Lung (tissue), 12 donors: ENCODE measurements around the gene ZXDC. TPM values are rescaled to one million over a fixed set of nuclear protein-coding genes. Genes with fewer than 3 reads are reported as not detected.
A peak's percentile ranks its signal among the peaks of the same experiment; 100 is the strongest.

ENCODE experiments used
- ATAC-seq: fragments of 200-7000 bp; cut with Tn5 transposase; one replicate; pipeline ENCODE4 v1.9.1; 2020; ENCODE audit warnings: moderate number of reproducible peaks; ENCODE audit not compliant: insufficient read depth, low FRiP score
- DNase-seq, 3 donors: peaks; one replicate each; pipeline ENCODE4 v3.0.0-alpha.2; 2013 to 2017
- H3K27ac ChIP-seq, 2 donors: one replicate each; pipeline ENCODE4 v1.5.1; 2013; ENCODE audit warnings: mild to moderate bottlenecking in 2 of 2, moderate library complexity in 2 of 2, control low read depth in 1 of 2, inconsistent platforms in 1 of 2, low read depth in 1 of 2, low read length in 1 of 2
- H3K27me3 ChIP-seq, 3 donors: one replicate each; pipeline ENCODE4 v1.5.1; 2013; ENCODE audit warnings: low read length in 2 of 3; ENCODE audit not compliant: control insufficient read depth in 3 of 3, insufficient read depth in 3 of 3
- H3K36me3 ChIP-seq, 4 donors: one replicate each; pipeline ENCODE4 v1.5.1; 2013; ENCODE audit warnings: low read length in 4 of 4, mild to moderate bottlenecking in 1 of 4, moderate library complexity in 1 of 4; ENCODE audit not compliant: control insufficient read depth in 4 of 4, insufficient read depth in 4 of 4
- H3K4me1 ChIP-seq, 5 donors: one replicate each; pipeline ENCODE4 v1.5.1; 2013; ENCODE audit warnings: low read length in 5 of 5, mild to moderate bottlenecking in 2 of 5, moderate library complexity in 1 of 5; ENCODE audit not compliant: control insufficient read depth in 5 of 5, insufficient read depth in 5 of 5
- H3K4me3 ChIP-seq: one replicate; pipeline ENCODE4 v1.5.1; 2013; ENCODE audit warnings: mild to moderate bottlenecking, control low read depth, moderate library complexity
- H3K9ac ChIP-seq, 2 donors: one replicate each; pipeline ENCODE4 v1.5.1; 2013; ENCODE audit warnings: low read length in 2 of 2, control low read depth in 1 of 2; ENCODE audit not compliant: insufficient read depth in 1 of 2
- H3K9me3 ChIP-seq, 4 donors: one replicate each; pipeline ENCODE4 v1.5.1; 2013; ENCODE audit warnings: low read length in 3 of 4, mild to moderate bottlenecking in 1 of 4, moderate library complexity in 1 of 4; ENCODE audit not compliant: control insufficient read depth in 4 of 4, insufficient read depth in 3 of 4
- WGBS, 2 donors: extraction: QIAGEN DNeasy Blood & Tissue Kit; methylation state at CpG; one replicate each; pipeline ENCODE4 v1.1.7; 2013; 5-methylcytosine and 5-hydroxymethylcytosine counted together
- polyA plus RNA-seq, 2 donors: library from polyadenylated mRNA; stranded (reverse); fragments of 200-250 nt; gene quantifications; one replicate each; pipeline ENCODE4 v1.2.1, GENCODE V29; 2013
- total RNA-seq, 2 donors: library from RNA; depleted of rRNA in 1 of 2; stranded (reverse); fragments of >200 nt in 1 of 2; gene quantifications; one replicate each; pipeline ENCODE4 v1.2.1, GENCODE V29; 2014 to 2021
- TF ChIP-seq, protein P1 (sequence below): IDR thresholded peaks from 2 replicates; pipeline ENCODE4 v1.5.1; 2012; ENCODE audit warnings: mild to moderate bottlenecking; ENCODE audit errors: control extremely low read depth, extremely low read depth
- donor health status: control.
- donor health status: control.
- donor health status: Bipolar disorder and iron deficiency.
- donor health status: healthy.
- donor health status: DM: yes; HTN: yes; CAD: no.

ZXDC gene
- total and polyA plus RNA-seq, 4 donors = 12.9 to 49.5 (median 29.8) TPM

DNA sequence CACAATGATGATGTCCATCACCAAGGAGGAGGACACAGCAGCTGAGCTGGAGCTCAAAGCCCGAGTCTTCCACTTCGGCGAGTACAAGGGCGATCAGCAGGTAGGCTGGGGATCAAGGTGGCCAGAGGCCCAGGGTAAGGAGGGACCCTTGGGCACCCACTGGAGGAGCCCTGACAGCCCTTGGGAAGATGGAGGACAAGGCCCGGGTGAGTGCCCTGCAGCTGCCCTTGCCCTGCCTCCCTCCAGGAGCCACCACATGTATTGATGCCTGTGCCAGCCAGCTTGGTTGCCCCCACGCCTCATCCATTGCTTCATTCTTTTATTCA, 42.6 kb downstream of the ZXDC start:
- H3K9ac ChIP-seq = no peak overlapping the region
- WGBS, 2 donors = 97 to 99% methylated on average over 6 of the region's 6 CpGs

DNA sequence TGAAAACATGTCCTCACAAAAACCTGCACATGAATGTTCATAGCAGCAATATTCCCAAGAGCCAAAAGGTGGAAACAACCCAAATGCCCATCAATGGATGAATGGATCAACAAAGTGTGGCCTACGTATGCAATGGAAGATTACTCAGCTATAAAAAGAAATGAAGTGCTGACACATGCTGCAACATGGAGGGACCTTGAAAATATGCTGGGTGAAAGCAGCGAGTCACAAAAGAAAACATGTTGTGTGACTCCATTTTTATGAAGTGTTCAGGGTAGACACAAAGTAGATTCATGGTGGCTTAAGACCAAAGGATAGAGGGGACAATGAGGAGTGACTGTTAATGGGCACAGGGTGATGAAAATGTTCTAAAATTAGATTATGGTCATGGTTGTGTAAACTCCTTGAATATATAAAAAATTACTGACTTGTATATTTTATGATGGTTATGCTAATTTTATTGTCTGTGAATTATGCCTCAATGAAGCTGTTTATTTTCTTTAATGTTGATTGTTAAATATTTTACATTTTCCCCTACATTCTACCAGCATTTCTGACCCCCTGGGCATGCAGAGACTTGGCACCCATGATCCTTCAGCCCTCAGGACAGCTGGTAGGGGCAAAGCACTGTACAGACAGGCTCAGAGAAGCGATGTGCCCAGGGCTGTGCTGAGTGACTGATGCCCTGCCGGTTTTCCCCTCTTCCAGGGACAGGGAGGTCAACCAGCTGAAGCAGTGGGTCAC, 43.2 kb downstream of the ZXDC start:
- no peak for DNase-seq
- TF ChIP-seq, protein P1, sequence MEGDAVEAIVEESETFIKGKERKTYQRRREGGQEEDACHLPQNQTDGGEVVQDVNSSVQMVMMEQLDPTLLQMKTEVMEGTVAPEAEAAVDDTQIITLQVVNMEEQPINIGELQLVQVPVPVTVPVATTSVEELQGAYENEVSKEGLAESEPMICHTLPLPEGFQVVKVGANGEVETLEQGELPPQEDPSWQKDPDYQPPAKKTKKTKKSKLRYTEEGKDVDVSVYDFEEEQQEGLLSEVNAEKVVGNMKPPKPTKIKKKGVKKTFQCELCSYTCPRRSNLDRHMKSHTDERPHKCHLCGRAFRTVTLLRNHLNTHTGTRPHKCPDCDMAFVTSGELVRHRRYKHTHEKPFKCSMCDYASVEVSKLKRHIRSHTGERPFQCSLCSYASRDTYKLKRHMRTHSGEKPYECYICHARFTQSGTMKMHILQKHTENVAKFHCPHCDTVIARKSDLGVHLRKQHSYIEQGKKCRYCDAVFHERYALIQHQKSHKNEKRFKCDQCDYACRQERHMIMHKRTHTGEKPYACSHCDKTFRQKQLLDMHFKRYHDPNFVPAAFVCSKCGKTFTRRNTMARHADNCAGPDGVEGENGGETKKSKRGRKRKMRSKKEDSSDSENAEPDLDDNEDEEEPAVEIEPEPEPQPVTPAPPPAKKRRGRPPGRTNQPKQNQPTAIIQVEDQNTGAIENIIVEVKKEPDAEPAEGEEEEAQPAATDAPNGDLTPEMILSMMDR = no peak
- Histone ChIP-seq H3K4me1 (no peaks in the 10 kb centered on the region), H3K36me3 (peaks cover 0 to 26% (median under 1%) of the 10 kb centered on the region in 4 donors), H3K9me3 (peaks cover 0 to 5% (median 0%) of the 10 kb centered on the region in 4 donors), H3K9ac (no peak overlapping the region), H3K4me3 (no peak overlapping the region), H3K27me3 (no peaks in the 10 kb centered on the region), H3K27ac (no peak overlapping the region)
- ATAC-seq = no peak
- WGBS, 2 donors = 92 to 93% methylated on average over 4 of the region's 4 CpGs

More for the DNA sequence above, 42.6 kb downstream of the ZXDC start:
- DNase-seq (peak in 1 of 3 donors; percentile 7), ATAC-seq (no peak)
- peaks cover 0 to 2% (median 0%) of the 10 kb centered on the region in 4 donors for H3K9me3 ChIP-seq
- no peak overlapping the region for H3K27ac ChIP-seq
- no peaks in the 10 kb centered on the region for H3K27me3 ChIP-seq
- peaks cover 0 to 29% (median 5%) of the 10 kb centered on the region in 4 donors for H3K36me3 ChIP-seq
- TF ChIP-seq, protein P1 = no peak
- no peak overlapping the region for H3K4me3 ChIP-seq
- H3K4me1 ChIP-seq = no peaks in the 10 kb centered on the region

DNA sequence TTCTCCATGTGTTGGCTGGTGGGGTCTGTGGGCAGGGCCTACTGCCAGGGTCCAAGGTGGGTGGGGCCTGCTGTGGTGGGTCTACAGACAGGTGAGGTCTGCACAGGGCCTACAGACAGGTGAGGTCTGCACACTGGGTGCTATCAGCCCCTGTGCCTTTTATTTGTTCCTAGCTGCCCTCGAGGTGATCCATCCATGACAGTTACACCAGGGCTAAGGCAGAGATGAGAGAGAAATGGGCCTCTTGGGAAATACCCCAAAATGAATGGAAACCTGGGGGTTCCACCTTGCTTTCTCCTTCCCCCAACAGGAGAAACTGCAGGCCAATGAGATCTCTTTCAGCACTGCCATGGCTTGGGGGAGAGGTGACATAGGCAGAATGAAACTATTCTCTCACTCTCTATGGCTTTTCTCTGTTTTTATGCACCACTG, 44.6 kb downstream of the ZXDC start:
- H3K36me3 ChIP-seq = peaks cover 0 to 18% (median 0%) of the 10 kb centered on the region in 4 donors
- H3K27me3 ChIP-seq = no peaks in the 10 kb centered on the region
- no peak overlapping the region for H3K27ac ChIP-seq
- no peak overlapping the region for H3K9ac ChIP-seq
- TF ChIP-seq, protein P1 = no peak
- ATAC-seq (no peak), DNase-seq (no peak)
- no peaks in the 10 kb centered on the region for H3K4me1 ChIP-seq
- no peak overlapping the region for H3K4me3 ChIP-seq
- peaks cover 0 to 6% (median 3%) of the 10 kb centered on the region in 4 donors for H3K9me3 ChIP-seq
- WGBS, 2 donors = 95 to 100% methylated on average over 1 of the region's 1 CpG

DNA sequence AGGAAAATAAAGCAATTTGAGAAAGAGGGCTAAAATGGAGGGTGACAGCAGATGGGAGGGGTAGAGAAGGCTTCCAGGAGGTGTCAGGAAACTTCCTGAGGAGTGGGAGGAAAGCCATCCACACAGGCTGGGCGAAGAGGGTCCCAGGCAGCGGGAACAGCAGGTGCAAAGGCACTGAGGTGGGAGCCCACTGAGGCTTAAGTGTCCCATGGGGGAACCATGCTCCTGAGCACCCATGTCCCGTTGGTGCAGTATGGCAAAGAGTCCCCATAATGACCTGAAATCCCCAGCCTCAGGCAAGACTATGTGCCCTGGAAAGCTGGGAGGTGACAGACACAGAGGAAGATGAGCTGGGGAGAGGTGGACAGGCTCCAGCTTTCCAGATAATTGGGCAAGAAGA, 50.9 kb downstream of the ZXDC start:
- ATAC-seq (no peak), DNase-seq (no peak)
- Histone ChIP-seq H3K27ac (no peak overlapping the region), H3K9me3 (peaks cover 0 to 11% (median 4%) of the 10 kb centered on the region in 4 donors), H3K4me3 (no peak overlapping the region), H3K27me3 (no peaks in the 10 kb centered on the region), H3K36me3 (no peaks in the 10 kb centered on the region), H3K9ac (no peak overlapping the region), H3K4me1 (no peaks in the 10 kb centered on the region)
- WGBS, 2 donors = 67 to 87% methylated on average over 3 of the region's 3 CpGs
- TF ChIP-seq, protein P1 = no peak
